GM19099 (cell line): Measurements from ENCODE around the gene FAM53B.

Experiments used
- POLR2A ChIP-seq: IDR thresholded peaks from 3 replicates; pipeline ENCODE4 v1.6.1; 2011; ENCODE audit warnings: low read depth; ENCODE audit not compliant: insufficient read length; ENCODE audit errors: extremely low read depth

Gene FAM53B

GRCh38 chr10:124689911-124690498 is 54.2 kb downstream of the FAM53B start:
- no peak for TF ChIP-seq POLR2A

- TF ChIP-seq POLR2A = no peak
These were observed 55.1 kb downstream of the FAM53B start for GRCh38 chr10:124688889-124689670.

- no peak for TF ChIP-seq POLR2A
These were observed 55.8 kb downstream of the FAM53B start for GRCh38 chr10:124688386-124688785.

GRCh38 chr10:124686707-124687376 is 57.3 kb downstream of the FAM53B start:
- TF ChIP-seq POLR2A = no peak

GRCh38 chr10:124685261-124685660 is 58.9 kb downstream of the FAM53B start:
- no peak for TF ChIP-seq POLR2A

- no peak for TF ChIP-seq POLR2A
These were observed 60.4 kb downstream of the FAM53B start for GRCh38 chr10:124683814-124684213.

- TF ChIP-seq POLR2A = no peak
These were observed 62.3 kb downstream of the FAM53B start for GRCh38 chr10:124681626-124682552.

- TF ChIP-seq POLR2A = no peak
These were observed 63.1 kb downstream of the FAM53B start for GRCh38 chr10:124681091-124681490.

- TF ChIP-seq POLR2A = no peak
These were observed 63.5 kb downstream of the FAM53B start for GRCh38 chr10:124680675-124681074.

GRCh38 chr10:124679401-124679800 is 64.8 kb downstream of the FAM53B start:
- TF ChIP-seq POLR2A = no peak

- TF ChIP-seq POLR2A = no peak
These were observed 65.5 kb downstream of the FAM53B start for GRCh38 chr10:124678557-124679240.

- no peak for TF ChIP-seq POLR2A
These were observed 66.2 kb downstream of the FAM53B start for GRCh38 chr10:124677749-124678556.

GRCh38 chr10:124677293-124677699 is 66.9 kb downstream of the FAM53B start:
- TF ChIP-seq POLR2A = no peak
